Coronary artery (tissue), 2 donors: ENCODE measurements around the gene PDIA2.

Experiments
- DNase-seq: peaks from one replicate; pipeline ENCODE4 v3.0.0-alpha.2; 2017; ENCODE audit warnings: low spot score
- H3K27ac ChIP-seq, 2 donors: fragments of 200-600 bp; sonication (generic); one replicate each; pipeline ENCODE4 v1.5.1; 2016 to 2019
- H3K4me3 ChIP-seq: fragments of 200-600 bp; sonication (generic); 2 replicates; pipeline ENCODE4 v1.5.1; 2016; ENCODE audit warnings: mild to moderate bottlenecking, moderate library complexity
- TF ChIP-seq, protein P1 (sequence below): fragments of 200-600 bp; sonication (generic); IDR thresholded peaks from one replicate; pipeline ENCODE4 v1.5.1; 2019; ENCODE audit warnings: antibody characterized with exemption

Gene PDIA2

DNA sequence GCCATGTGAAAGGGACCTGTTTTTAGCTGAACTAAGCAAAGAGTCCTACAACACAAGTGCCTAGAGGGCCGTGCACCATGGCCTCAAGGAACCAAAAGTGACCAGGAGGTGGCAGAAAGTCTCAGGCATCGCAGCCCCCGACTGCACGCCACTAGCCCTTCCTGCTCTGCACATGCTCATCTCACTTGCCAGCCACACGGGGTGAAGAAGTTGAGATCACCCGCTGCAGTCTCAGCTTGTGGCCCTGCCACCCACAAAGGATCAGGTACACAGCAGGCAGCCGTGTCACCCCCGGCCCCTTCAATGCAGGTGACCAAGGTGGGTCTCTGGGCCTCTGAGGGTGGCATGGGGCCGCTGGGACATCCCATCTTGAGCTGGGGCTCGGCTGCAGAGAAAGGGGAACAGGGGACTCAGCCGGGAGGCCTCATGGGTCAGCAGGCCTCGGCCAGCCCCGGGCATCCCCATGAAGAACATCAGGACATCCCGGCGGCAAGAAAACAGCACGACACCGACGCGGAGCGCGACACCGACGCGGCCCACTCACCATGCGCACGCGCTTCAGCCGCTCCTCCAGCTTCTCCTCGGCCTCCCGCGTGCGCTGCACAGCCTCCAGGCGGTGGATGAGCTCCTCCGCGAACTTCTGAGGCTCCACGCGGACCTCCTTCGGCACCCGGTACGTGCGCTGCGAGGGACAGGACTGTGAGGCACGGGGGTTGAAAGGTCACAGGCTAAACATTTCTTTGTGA lies 21.0 kb downstream of the PDIA2 start:
- H3K27ac ChIP-seq: no peak overlapping the region
- DNase-seq: no peak
- TF ChIP-seq, protein P1, sequence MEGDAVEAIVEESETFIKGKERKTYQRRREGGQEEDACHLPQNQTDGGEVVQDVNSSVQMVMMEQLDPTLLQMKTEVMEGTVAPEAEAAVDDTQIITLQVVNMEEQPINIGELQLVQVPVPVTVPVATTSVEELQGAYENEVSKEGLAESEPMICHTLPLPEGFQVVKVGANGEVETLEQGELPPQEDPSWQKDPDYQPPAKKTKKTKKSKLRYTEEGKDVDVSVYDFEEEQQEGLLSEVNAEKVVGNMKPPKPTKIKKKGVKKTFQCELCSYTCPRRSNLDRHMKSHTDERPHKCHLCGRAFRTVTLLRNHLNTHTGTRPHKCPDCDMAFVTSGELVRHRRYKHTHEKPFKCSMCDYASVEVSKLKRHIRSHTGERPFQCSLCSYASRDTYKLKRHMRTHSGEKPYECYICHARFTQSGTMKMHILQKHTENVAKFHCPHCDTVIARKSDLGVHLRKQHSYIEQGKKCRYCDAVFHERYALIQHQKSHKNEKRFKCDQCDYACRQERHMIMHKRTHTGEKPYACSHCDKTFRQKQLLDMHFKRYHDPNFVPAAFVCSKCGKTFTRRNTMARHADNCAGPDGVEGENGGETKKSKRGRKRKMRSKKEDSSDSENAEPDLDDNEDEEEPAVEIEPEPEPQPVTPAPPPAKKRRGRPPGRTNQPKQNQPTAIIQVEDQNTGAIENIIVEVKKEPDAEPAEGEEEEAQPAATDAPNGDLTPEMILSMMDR: no peak
- no peak overlapping the region for H3K4me3 ChIP-seq

DNA sequence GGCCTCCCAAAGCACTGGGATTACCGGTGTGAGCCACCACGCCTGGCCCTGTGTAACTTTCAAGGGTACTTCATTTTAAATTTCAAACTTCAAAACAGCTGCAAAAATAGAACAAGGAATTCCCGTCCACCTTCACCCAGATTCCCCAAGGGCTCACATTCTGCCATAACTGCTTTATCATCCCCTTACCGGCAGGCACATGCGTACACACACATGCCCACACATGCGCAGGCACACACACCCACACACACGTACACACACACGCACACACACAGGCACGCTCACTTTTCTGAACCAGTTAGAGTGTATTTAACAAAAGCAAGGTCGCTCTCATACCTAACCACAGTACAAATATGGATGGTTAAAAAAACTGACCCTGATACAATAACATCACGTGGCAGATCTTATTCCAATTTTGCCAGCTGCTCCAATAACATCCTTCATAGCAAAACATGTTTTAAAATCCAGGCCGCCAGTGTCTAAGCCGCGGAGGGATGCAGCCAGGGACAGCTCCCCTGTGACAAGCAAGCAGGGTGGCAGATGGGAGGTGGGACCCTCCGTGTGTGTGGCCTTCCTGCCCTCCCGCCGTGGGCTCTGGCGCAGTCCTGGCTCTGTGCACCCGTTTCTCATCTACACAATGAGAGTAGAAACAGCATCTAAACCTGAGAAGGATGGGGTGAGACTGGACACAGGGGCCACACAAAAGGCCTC lies 23.1 kb downstream of the PDIA2 start:
- Histone ChIP-seq H3K27ac (no peak overlapping the region), H3K4me3 (no peak overlapping the region)
- TF ChIP-seq, protein P1: no peak
- DNase-seq: no peak

DNA sequence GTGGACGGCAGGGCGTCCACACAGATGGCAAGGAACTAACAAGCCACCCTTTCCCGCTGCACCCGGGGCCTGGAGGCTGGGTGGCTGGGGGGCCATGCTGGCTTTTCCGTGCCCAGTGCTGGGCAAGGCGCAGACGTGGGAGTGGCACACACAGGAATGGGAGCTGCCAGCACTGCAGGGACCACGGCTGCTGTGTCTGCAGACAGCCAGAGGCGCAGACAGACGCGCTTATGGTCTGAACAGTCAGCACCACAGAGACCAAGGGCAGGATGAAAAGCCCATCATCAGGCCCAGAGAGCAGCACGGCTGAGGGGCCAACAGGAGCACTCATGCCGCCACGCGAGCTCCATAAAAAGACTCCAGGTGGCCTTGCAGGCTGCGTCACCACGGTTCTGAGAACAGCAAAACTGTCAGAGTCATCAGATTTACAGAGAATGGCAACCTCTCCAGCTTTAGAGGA lies 24.0 kb downstream of the PDIA2 start:
- Histone ChIP-seq H3K27ac (no peak overlapping the region), H3K4me3 (no peak overlapping the region)
- DNase-seq: no peak
- TF ChIP-seq, protein P1: no peak

DNA sequence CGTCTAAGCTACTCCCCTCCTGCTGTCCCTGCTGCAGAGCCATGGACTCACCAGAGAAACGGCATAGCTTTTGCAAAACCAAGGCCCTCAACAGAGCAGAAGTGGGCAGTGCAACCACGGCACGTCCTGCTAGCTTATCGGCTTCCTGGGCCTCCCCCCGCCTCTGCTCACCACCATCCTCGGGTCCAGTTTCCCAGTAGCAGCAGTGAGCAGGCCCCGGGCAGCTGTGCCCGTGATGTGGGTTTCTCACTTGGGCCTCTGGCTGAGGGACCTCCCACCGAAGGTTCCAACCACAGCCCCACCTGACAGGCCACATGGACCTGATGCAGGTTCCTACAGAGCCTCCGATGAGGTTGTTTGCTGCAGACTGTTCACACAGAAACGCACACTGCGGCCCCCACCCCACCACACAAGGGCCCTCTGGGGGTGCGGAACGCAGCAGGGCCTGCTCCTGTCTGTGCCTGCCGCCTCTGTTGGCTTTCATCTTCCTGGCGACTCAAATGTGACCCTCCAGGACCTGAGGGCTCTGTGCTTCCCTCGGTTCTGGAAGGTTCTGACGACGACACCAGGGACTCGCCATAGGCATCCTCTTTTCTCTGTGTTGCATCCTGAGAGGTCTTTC lies 24.8 kb downstream of the PDIA2 start:
- Histone ChIP-seq H3K4me3 (no peak overlapping the region), H3K27ac (no peak overlapping the region)
- TF ChIP-seq, protein P1: no peak
- DNase-seq: no peak

DNA sequence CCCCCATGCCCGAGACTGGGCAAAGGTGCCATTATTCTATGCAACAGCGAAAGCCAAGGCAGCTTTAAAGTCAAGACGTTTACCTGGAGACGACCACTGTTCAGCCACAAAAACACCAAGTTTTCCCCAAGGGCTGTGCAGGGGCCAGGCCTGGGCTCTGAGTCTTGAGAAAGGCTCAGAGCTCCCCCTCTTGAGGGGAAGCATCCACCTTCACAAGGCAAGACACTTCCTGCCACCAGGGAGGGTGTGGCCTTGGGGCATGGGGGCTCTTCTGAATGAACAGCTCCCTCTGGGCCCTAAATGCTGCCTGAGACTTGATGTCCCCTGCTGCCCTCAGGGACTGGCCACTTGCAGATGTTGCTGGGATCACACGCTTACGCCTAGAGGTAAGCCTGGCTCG lies 26.5 kb downstream of the PDIA2 start:
- Histone ChIP-seq H3K27ac (no peak overlapping the region), H3K4me3 (no peak overlapping the region)
- TF ChIP-seq, protein P1: no peak
- no peak for DNase-seq

DNA sequence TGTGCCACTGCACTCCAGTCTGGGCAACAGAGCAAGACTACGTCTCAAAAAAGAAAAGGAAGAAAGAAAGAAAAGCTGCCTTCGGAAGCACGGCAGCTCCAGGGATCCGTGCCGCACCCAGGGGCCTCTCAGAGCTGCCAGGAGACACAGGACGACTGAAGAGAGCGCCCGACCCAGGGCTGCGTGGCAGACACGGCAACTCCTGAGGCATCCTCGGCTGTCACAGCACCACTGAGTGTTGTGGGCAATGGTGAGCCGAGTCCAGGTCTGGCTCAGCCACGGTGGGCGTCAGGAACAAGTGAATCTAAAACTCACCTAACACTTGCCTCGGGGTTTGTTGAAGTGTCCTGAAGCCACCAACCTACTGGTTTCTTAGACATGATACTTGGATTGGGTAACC lies 28.8 kb downstream of the PDIA2 start:
- H3K4me3 ChIP-seq: no peak overlapping the region
- TF ChIP-seq, protein P1: no peak
- no peak for DNase-seq
- H3K27ac ChIP-seq: no peak overlapping the region
